Occipital lobe (tissue), 2 donors: ENCODE data around the gene SEMA5A. TPM values are rescaled to one million over a fixed set of nuclear protein-coding genes. Genes with fewer than 3 reads are reported as not detected.
A peak's percentile ranks its signal among the peaks of the same experiment; 100 is the strongest.

ENCODE experiments used
- DNase-seq: peaks from one replicate; lab custom pipeline; 2025; lab: John Stamatoyannopoulos, UW
- total RNA-seq: library from RNA; depleted of rRNA; stranded (reverse); fragments of >200 nt; gene quantifications from one replicate; pipeline ENCODE4 v1.2.3, GENCODE V29; 2014

Gene SEMA5A
- total RNA-seq, 1 donor from 2014 or later, result 11.2 TPM

DNA sequence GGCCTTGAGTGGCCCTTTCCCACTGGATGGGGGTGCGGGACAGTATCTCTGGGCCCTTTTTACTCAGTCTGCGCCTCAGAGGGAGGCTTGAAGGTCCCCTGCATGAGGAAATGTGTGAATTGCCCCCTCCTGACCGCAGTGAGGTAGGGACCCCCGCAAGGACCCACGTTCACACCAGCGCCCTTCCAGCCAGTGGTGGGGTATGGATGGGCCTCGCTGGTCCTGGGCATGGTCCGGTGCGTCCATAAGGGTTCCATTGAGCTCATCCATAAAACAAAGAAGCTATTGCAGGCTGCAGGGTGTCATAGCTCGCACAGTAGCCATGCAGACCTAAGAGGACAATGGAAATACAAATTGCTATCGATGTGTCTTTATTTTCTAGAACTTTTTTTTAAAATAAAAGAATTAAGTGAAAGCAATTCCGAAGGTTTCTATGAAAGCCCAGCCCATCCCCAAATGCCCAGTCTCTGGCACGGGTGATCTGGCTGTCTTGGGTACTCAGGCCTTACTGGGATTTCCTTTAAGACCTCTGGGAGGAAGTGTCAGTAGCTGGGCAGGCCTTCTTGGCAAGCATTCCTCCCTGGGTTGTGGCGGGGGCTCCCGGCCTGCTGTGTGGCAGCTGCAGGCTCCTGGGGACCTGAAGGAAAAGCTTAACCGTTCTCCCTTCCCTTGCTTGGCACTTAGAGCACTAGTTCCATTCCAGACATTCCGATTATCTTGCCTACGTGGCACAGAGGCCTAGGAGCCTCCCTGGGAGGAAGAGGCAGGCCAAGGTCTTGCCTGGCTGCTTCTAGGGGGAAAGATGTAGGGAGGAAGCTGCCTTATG is 1.5 kb upstream of the SEMA5A start:
- DNase-seq, result peak; percentile 4

DNA sequence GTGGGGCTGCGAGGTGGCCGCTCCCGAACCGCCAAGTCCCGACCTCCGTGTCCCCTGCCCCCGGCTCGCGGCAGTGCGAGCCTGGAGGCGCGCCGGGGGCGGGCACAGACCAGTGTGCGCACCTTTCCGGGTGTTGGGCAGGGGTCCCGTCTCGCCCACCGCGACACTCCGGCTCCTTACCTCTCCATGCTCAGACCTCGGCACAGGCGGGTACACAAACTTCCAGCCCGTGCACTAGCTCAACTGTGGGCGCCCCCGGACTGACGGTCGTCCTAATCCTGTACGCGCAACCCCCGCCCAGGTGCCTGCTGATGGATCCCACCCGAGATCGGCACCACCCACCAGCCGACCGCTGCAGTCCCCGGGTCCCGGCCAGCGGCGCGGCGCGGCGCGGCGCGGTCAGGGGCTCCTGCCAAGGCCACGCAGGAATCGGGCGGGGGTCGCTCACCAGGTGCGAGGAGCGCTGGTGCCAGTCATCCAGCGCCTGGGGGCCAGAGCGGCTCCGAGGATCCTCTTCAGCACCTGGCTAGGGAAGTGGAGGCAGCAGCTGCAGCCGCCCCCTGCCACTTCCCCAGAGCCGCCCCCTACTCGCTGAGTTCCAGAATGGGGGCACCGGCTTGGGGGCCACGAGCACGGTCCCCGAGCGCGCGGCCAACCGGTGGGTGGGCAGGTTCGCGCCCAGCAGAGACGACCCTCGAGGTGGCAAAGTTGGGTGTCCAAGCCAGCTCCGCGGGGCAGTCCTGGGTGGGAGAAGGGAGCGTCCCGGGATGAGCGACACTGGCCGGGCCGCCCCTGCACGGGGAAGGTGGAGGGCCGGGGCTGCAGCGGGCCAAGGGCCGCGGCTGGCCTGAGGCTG is 511 bp downstream of the SEMA5A start:
- no peak for DNase-seq

DNA sequence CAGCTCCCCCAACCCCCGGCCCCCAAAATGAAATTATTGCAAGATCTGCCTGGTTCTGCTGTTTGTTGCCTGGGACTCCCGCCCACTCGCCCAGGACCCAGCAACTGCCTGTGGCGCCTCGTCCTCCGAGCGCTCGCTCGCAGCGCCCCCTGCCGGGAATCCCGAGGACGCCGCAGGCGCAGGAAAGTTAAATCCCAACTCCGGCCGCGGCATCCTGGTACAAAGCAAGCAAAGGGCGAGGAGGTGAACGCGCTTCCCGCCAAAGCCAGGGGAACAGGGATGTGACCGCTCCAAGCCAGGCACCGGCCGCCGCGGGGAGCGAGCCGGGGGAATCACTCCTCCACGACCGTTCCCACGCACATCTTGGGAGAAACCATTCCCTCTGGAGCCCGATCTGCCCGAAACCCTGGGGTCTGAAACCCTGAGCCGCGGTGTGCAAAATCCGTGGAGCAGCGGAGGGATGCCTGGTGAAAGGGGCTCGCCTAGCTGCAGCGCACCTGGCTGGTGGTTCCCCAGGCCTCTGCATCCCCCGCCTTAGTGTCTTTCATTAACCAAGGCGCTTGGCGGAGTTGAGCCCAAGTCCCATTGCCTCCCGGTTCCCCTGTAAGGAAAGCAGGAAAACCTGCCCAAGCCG is 1.3 kb downstream of the SEMA5A start:
- peak; percentile 78 for DNase-seq

DNA sequence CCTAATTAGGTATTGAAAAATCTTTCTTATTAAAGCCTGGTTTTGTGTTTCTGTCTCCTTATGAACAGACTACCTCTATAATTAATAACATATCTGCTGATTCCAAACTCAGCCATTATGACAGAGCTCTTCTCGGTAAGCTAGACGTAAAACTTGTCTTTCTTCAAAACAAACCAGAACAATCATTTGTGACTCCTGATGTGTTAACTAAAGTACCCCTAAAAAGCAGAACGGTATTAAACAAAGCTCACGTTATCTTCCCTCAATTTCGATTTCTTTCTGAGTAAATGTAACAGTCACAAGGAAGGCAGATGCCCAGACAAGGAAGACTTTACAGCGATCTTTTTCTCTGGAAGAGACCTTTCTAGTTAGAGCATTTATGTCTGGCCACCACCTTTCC is 1.8 kb downstream of the SEMA5A start:
- no peak for DNase-seq

DNA sequence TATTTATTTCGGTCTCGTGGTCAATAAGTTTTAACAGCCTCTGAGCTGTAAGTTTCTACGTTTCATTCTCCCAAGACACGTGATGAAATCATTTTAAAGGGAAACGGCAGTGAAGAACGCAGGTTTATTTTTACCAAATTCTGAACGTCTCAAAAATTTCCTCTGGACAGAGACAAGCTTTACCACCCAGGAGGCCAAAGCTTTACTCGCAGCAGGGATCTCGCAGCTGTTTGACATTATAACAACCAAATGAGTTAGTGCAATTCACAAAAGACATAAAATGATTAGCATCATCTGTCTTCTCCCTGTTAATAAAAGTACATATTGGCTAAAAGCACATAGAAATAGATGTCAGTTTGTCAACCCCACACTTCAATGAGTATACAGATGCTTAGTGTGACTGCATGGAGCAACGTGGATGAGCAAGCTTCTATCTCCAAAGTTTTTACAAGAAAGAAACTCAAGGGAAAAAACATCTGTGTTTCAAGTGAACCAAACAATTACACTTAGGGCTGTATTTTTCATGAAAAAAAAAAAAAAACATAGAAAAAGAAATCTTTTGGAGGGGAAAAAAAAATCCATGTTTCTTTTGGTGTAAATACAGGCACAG is 2.5 kb downstream of the SEMA5A start:
- DNase-seq, result no peak

DNA sequence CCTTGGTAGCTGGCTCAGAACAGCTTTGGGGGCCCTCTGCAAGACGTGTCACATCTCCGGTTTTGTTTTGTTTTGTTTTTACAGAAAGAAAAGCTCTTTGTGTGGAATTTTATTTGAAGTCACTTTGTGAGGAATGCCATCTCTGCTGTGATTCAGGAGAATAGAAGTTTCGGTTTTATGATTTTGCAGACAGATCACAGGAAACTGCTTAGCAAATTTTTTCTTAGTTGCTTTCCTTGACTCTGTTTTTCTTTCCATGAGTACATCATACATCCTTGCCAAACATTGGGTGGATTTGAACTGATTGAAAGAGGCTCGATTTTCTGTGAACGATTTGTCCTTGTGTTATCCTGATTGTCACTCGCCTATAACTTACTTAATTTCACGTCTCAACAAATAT is 5.1 kb downstream of the SEMA5A start:
- DNase-seq, result no peak

DNA sequence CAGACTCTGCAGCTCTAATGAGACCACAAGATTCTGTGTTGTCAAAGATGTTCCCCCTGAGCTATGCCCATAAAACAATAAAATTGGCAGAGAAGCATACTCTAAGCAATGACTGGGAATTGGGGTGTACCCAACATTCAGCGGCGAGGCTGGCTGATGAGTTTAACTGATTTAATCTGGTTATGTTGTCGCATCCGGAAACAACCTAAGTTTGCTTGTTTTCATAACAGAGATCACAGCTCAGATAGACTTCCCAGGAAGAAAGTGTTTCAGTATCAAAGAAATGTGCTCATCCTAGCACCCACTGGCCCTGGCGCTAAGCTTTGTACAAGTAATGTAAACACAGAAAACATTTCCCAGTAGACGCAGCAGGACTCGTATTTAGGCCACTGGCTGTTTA is 7.4 kb downstream of the SEMA5A start:
- DNase-seq, result no peak

DNA sequence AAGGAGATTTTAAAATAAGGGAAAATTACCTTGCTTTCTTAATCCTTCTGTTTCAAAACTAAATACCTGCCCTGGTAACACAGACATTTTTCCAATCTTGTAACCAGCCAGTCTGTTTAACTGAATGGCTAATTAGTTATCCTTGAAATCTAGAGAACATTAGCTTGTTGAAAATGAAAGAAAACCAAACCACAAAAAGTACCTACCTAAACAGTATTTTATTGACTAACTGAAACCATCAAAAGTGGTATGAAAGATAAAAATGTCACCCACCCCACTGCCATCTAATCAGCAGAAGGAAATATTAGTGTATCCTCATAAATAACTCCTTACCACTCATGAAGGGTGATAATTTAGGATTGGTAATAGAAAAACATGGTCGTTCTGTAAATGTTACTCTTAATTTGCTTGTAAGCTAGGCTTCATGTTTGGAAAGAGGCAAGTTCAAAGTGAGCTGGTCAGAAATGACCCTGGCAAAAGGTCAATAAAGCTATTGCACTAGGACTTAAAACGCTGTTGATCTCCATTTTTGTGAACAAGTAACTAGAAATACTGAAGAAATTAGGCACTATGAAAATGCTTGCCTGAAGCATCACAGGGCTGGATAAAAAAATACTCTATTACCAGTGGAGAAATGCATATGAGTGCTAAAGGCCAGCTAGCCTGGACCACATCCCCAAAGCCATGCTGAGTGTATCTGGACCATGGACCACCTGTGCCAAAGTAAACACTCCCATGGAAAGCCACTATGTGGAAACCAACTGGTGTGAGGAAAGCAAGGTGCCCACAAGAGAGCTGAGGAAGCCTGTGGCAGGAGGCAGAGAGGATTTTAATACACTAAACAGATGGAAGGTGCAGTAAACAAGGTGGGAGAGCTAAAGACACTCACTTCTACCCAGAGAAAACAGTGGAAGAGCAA is 8.4 kb downstream of the SEMA5A start:
- no peak for DNase-seq

DNA sequence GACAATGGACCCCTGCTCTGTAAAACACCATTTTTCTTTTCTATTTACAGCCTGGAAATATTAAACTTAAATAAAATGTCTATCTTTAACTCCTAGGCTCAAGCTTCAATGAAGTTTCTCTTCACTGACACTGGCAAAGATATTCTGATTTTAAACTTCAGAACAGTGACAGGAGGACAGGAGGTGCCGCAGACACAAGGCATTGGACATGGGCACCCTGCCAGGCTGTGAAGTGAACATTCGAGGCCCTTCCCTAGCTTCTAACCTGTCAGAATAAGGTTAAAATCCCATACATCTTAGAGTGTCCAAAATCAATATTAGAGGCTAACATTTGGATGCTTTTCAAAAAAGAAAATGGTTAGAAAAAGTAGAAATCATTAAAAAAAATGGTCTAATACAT is 9.2 kb downstream of the SEMA5A start:
- DNase-seq, result no peak

DNA sequence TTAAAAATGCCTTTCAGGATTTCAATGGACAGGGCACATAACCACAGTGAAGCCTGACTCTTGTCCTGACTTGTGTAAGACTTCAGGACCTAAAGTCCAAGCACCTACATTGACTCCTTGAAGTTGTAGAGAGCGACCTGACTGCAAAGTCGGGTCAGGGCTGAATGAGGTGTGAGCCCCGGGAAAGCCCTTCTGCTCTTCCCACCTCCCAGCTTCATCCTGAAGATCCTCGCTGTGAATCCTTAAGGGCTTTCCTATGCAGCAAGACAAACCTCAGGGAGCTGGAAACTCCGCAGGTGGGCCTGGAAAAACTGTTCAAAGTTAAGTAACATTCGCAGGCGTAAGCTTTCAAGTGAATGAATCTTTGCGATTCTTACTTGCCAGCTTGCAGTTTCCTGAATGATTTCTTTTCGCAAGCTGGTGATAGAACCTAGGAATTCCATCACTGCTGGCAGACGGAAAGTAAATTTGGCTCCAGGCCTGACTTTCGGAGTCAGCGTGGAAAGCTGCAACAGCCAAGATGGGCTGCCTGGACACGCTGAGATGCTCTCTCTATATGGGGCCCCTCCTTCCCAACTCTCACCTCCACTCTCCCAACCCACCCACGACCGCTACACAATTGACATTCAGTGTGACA is 10.9 kb downstream of the SEMA5A start:
- DNase-seq, result peak; percentile 5

DNA sequence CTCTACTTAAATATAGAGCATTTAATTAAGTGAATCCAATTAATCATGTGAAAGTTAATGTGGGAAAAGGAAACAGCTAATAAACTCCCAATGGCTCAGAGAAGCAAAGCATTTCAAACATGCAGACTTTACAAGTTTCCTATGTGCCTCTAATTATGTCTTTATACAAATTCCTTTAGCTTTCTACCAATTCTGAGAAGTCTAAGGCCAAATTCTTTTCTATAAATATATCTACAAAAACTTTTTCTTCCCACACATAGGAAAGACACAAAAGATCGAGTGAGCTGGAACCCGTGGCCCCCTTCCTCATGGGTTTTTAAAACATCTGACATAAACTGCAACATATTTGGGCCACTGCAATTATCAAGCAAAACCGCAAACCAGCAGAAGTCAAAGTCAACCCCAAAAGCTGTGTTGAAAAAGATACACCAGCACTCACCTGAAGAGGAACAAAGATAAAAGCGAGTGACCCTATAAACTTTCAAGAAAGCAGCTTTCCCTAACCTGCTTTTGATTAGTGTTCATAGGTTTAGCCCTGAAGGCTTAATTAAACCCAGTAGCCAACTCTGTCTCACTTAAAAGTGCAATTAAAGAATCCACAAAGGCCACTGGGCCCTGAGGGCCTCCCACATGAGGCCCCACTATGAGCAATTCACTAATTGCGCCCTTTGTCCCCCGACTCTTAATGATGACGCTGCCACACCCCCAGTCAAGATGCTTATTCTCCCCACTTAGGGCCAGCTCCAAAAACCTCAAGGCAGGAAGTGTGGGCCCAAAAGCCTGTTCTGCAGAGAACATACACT is 12.1 kb downstream of the SEMA5A start:
- DNase-seq, result no peak

DNA sequence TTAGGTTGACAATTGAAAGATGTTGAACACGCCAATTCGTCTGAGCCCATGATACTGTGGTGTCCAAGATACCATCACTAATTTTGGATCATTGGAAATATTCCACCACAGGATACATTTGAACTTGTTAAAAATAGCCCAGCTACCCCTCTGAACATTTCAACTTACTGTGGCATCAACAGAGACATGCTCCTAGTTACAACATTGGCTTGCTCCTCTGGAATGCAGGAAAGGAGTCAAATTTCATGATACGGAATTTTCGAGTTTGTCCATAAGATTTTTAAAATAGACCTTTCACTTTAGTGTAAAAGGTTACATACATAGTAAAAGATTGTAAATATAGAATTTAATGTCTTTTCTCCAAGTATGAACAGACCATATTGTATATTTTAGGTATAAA is 12.8 kb downstream of the SEMA5A start:
- no peak for DNase-seq

DNA sequence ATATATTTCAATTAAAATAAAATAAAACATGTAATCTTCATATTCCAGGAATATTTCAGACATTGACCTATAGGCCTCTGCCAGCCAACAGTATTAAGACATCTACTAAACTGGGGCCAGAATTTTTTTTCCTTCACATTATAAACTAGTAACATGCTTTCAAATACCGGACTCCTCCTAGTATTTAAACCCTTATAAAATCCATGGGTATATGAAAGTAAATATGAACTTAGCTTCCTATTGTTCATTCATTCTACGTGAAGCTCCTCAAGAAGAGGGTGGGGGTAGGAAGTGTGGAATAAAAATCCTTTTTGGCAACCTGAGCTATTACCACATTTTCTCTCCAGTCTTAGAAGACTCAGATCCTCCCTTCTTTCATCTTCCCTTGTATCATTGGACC is 16.4 kb downstream of the SEMA5A start:
- no peak for DNase-seq

DNA sequence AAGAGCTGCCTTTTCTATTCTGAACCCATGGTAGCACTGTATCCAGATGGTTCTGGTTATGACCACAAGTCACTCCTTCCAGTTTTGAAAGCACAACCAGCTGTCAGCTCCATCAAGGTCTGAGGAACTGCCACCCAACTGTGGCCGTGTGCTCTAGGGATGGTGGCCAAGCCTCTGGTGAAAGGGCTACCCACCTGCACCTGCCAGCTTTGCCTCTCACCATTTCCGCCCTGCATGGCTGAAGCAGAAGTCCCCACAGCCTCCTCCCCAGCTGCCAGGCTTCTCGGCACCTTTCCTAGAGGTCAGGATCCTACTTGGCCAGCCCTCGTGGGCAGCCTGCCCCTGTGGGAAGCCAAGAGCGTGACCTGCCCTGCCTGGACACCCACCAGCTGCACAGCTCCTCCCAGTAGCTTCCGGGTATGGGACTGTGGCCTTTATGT is 16.8 kb downstream of the SEMA5A start:
- no peak for DNase-seq

DNA sequence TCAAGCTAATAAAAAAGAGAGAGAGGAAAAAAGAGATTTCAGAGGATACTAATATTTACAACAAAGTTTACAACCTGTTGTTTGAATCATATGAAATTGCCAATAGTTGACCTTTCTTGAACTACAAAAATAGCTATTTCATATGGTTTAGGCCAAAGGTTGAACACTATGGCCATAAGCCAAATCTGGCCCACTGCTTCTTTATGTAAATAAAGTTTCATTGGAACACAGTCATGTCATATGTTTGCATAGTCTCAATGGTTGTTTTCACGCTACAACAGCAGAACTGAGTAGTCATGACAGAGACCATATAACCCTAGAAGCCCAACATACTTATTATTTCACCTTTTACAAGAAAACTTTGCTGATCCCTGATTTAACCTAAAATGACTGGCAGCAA is 20.9 kb downstream of the SEMA5A start:
- DNase-seq, result no peak

DNA sequence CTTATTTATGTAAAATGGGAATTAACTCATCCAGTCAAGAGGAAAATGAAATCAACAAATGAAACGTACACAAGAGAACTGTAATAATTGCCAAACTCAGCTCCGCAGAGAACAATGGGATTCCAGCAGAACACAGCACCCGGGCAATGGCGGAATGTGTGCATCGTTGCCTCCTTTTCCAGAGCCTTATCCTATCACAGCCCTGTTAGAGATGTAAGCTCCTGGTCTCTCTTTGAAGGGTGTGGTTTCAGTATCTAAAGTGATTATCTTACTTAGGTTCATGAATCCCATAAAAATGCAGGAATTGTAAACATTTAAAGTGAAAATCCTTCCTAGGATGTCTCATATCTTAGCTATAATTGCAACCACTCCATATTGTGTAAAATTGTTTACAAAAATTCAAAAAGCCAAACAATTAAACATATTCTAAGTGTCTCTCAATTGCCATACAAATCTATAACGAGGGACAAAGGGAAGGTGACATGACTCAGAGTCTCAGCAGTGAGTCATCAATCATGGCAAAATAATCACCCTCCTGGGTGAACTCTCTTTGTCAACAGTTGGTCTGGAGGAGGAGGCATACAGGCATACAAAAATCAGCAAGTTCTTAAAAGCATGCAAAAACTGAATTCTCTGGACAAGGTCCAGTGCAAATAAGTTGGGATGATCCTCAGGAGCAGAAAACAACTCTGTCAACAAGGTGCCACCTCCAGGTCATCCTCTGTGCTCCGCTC is 22.6 kb downstream of the SEMA5A start:
- no peak for DNase-seq

DNA sequence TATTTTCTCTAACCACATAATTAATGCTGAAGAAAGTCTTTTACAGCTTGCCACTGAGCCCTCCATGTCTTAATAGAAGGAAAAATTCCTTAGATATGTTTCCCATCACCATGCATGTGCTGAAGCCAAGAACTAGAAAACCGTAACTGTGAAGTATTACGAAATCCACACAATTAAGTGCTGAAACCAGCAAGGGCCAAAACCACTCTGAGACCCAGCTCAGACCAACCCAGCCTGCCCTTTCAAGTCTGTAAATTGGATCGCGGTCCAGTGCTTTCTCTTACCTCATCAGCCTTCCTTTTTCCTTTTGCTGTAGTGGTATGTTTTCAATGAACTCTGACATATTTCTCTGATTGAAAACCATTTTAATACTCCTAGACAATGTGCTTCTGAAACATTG is 26.3 kb downstream of the SEMA5A start:
- DNase-seq, result no peak

DNA sequence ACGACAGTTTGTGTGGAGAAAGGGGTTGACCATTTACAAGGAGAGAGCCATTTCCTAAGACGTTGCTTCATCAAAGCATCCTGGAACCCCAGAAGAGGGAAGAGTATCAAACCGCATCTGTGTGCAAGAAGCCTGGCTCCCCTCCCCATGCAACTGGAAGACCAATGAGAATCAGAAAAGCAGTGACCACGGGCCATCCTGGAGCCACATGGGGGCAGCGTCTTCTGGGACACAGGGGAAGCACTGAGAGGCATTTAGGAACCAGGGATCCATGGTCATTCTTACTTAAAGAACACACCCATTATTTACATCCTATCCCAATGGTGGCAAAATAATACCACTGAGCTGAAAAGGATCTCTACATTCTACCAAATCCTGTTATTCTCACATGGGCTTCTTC is 29.3 kb downstream of the SEMA5A start:
- DNase-seq, result no peak

DNA sequence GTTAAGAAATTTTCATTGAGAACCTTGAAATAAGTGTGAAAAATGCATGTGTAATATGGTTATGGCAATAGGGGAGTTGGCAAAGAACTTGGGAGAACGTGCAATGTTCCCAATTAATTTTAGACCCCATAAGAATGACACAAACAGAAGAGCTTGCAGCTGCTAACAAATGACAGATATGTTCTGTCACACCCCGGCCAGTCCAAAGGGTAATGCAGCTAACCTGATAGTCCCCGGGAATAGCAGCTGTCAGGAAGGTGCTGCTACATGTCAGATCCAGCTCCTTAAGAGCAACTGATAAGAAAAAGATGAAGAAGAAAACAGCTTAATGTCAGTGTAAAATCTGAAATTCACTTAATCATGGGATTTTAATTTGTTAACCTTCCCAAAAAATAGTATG is 30.4 kb downstream of the SEMA5A start:
- no peak for DNase-seq
